Measurements from ENCODE around the gene CAND1.

The CAND1 gene

GRCh38 chr12:67268896-67269632 lies at the start of gene CAND1:
TSS of gene CAND1 (plus strand) at chr12:67269358. CDS start at chr12:67269718, 360 bp downstream.
- Histone ChIP-seq H3K9ac (peak within 1 kb of the TSS; percentile 98), H3K9me3 (0 out of 2 replicates have a peak, but pooled peaks cover 6% of the 10 kb centered on the region), H3K27me3 (no peaks in the 10 kb centered on the region), H3K36me3 (peaks cover 16% of the 10 kb centered on the region; the same call in 1 of the 2 replicates), H3K4me2 (peak within 1 kb of the TSS; percentile 88), H3K27ac (peak within 1 kb of the TSS; percentile 98), H3K4me1 (peaks cover 28% of the 10 kb centered on the region), H4K20me1 (peaks cover 45% of the 10 kb centered on the region), H3K4me3 (peak within 1 kb of the TSS; percentile 94)
- no peak for TF ChIP-seq Cebpa-rat (IDR thresholded peaks at IDR 0.05)

DNA sequence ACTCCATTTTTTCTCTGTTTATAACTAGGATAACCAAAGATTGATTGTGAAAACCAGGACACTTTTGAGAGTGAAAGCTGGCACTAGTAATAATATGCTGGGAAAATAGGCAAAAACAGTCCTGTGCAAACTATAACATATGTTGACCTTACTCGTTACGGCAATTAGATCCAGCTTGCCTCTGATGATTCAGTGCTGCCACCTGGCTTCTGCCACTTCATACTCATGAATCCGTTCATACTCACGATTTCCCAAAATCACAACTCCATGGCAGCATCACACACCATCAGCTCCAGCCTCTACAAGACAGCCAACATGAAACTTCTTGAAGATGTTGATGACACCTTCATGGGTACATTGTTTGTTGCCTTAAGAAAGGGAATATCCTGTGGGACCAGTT lies 49.1 kb upstream of the CAND1 start:
- no peaks in the 10 kb centered on the region for H3K36me3 ChIP-seq
- peaks cover 17% of the 10 kb centered on the region for H3K4me1 ChIP-seq
- H3K27ac ChIP-seq, result no peak overlapping the region
- H4K20me1 ChIP-seq, result no peaks in the 10 kb centered on the region
- H3K4me2 ChIP-seq, result no peak overlapping the region
- H3K9me3 ChIP-seq, result no peaks in the 10 kb centered on the region
- H3K27me3 ChIP-seq, result no peaks in the 10 kb centered on the region
- no peak overlapping the region for H3K9ac ChIP-seq
- no peak for TF ChIP-seq Cebpa-rat (IDR thresholded peaks at IDR 0.05)
- H3K4me3 ChIP-seq, result no peak overlapping the region

DNA sequence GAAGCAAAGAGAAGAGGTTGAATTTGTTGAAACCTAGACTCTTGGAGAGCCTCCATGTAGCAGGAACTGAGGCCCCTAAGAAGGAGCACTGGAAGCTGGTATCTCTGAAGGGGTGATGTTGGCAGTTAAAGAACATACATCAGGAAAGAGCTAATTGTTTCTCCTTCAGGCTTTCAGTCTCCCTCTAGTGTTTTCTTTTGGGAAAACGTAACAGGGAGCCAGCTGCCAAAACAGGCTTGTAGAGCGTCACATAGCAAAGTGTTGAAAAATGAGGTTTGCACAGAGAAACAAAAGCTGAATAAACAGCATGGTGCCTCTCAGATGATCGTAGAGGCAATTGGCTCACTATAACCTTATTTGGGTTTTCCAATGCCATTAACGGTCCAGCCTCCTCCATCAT lies 46.9 kb upstream of the CAND1 start:
- H3K36me3 ChIP-seq, result no peaks in the 10 kb centered on the region
- no peaks in the 10 kb centered on the region for H3K27me3 ChIP-seq
- H3K27ac ChIP-seq, result peak overlapping the region; percentile 58; the same call in 1 of the 2 replicates
- no peaks in the 10 kb centered on the region; the same call in 1 of the 2 replicates for H3K9me3 ChIP-seq
- H3K9ac ChIP-seq, result no peak overlapping the region
- H4K20me1 ChIP-seq, result no peaks in the 10 kb centered on the region
- TF ChIP-seq Cebpa-rat (IDR thresholded peaks at IDR 0.05), result no peak
- H3K4me3 ChIP-seq, result no peak overlapping the region
- H3K4me1 ChIP-seq, result peaks cover 17% of the 10 kb centered on the region
- H3K4me2 ChIP-seq, result peak overlapping the region; percentile 65; the same call in 1 of the 2 replicates

- no peak for TF ChIP-seq Cebpa-rat (IDR thresholded peaks at IDR 0.05)
- Histone ChIP-seq H3K27ac (peak overlapping the region; percentile 58), H3K9me3 (no peaks in the 10 kb centered on the region; the same call in 1 of the 2 replicates), H4K20me1 (no peaks in the 10 kb centered on the region), H3K27me3 (no peaks in the 10 kb centered on the region), H3K4me3 (no peak overlapping the region), H3K4me2 (peak overlapping the region; percentile 65), H3K9ac (no peak overlapping the region), H3K36me3 (no peaks in the 10 kb centered on the region), H3K4me1 (peaks cover 17% of the 10 kb centered on the region)
Observed at GRCh38 chr12:67223225-67223624, 45.9 kb upstream of the CAND1 start.

- Histone ChIP-seq H3K27ac (no peak overlapping the region), H3K9ac (no peak overlapping the region), H3K36me3 (no peaks in the 10 kb centered on the region), H3K9me3 (peaks cover 3% of the 10 kb centered on the region), H3K27me3 (no peaks in the 10 kb centered on the region), H3K4me1 (no peaks in the 10 kb centered on the region), H3K4me3 (no peak overlapping the region), H3K4me2 (no peak overlapping the region), H4K20me1 (no peaks in the 10 kb centered on the region)
- no peak for TF ChIP-seq Cebpa-rat (IDR thresholded peaks at IDR 0.05)
Observed at GRCh38 chr12:67237231-67237630, 31.9 kb upstream of the CAND1 start.

- no peak overlapping the region for H3K4me2 ChIP-seq
- no peaks in the 10 kb centered on the region for H3K4me1 ChIP-seq
- no peaks in the 10 kb centered on the region for H3K36me3 ChIP-seq
- no peak overlapping the region for H3K4me3 ChIP-seq
- H3K27me3 ChIP-seq, result no peaks in the 10 kb centered on the region
- TF ChIP-seq Cebpa-rat (IDR thresholded peaks at IDR 0.05), result no peak
- H3K9ac ChIP-seq, result no peak overlapping the region
- H3K9me3 ChIP-seq, result peaks cover 3% of the 10 kb centered on the region
- H3K27ac ChIP-seq, result no peak overlapping the region
- H4K20me1 ChIP-seq, result no peaks in the 10 kb centered on the region
Observed at GRCh38 chr12:67239061-67239460, 30.1 kb upstream of the CAND1 start.

DNA sequence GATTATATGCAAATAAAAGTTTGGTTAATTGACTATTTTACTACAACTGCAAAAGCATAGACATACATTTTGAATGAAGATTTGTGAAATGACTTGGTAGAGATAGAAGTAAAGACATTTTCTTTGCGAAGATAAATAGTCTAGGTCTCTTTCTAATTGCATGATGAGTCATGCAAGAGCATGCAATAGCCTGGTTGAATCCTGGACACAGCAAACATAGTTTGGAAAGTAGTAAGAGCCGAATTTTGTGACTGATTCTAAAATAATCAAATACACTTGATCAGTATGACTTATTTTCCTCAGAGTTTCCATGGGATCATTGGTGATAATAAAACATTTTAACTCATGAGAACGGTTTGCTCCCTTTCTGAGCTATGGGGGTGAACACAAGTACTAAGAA lies 27.7 kb upstream of the CAND1 start:
- TF ChIP-seq Cebpa-rat (IDR thresholded peaks at IDR 0.05), result no peak

GRCh38 chr12:67243260-67243659 lies 25.9 kb upstream of the CAND1 start:
- Histone ChIP-seq H4K20me1 (no peaks in the 10 kb centered on the region), H3K27ac (no peak overlapping the region)

More for the DNA sequence above, 27.7 kb upstream of the CAND1 start:
- H3K4me1 ChIP-seq, result no peaks in the 10 kb centered on the region
- H3K9me3 ChIP-seq, result no peaks in the 10 kb centered on the region
- H3K27me3 ChIP-seq, result no peaks in the 10 kb centered on the region
- H3K36me3 ChIP-seq, result no peaks in the 10 kb centered on the region
- no peak overlapping the region for H3K9ac ChIP-seq
- H3K4me3 ChIP-seq, result no peak overlapping the region
- H4K20me1 ChIP-seq, result no peaks in the 10 kb centered on the region
- no peak overlapping the region for H3K4me2 ChIP-seq
- no peak overlapping the region for H3K27ac ChIP-seq

DNA sequence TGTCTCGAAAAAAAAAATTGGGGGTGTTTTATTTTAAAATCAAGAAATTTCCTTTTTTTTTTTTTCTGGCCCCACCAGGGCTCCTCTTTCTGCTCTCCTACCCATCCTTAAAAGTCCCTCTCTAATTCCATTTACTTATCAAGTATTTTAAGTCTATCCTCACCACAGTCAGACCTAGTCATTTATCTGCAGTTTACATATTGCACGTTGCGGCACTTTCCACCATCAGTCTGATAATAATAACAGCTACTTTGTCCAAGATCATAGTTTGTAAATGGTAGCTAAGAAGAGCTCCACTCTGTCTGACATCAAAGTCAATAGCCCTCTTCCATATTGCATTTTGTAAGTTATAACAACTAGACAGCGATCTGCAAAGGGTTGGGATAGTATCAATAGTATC lies 23.6 kb upstream of the CAND1 start:
- Histone ChIP-seq H3K36me3 (no peaks in the 10 kb centered on the region), H4K20me1 (no peaks in the 10 kb centered on the region), H3K4me3 (no peak overlapping the region), H3K27me3 (no peaks in the 10 kb centered on the region), H3K9ac (no peak overlapping the region), H3K27ac (no peak overlapping the region), H3K9me3 (no peaks in the 10 kb centered on the region), H3K4me1 (no peaks in the 10 kb centered on the region), H3K4me2 (no peak overlapping the region)
- no peak for TF ChIP-seq Cebpa-rat (IDR thresholded peaks at IDR 0.05)

More at GRCh38 chr12:67243260-67243659, 25.9 kb upstream of the CAND1 start:
- H3K4me3 ChIP-seq, result no peak overlapping the region
- no peaks in the 10 kb centered on the region for H3K9me3 ChIP-seq
- no peaks in the 10 kb centered on the region for H3K36me3 ChIP-seq
- no peak overlapping the region for H3K9ac ChIP-seq
- TF ChIP-seq Cebpa-rat (IDR thresholded peaks at IDR 0.05), result no peak
- no peaks in the 10 kb centered on the region for H3K27me3 ChIP-seq
- no peak overlapping the region for H3K4me2 ChIP-seq
- no peaks in the 10 kb centered on the region for H3K4me1 ChIP-seq

- Histone ChIP-seq H3K27ac (no peak overlapping the region), H4K20me1 (no peaks in the 10 kb centered on the region), H3K36me3 (no peaks in the 10 kb centered on the region), H3K9me3 (no peaks in the 10 kb centered on the region), H3K9ac (no peak overlapping the region), H3K4me3 (no peak overlapping the region), H3K27me3 (no peaks in the 10 kb centered on the region), H3K4me1 (no peaks in the 10 kb centered on the region), H3K4me2 (no peak overlapping the region)
- no peak for TF ChIP-seq Cebpa-rat (IDR thresholded peaks at IDR 0.05)
Observed at GRCh38 chr12:67251012-67251411, 18.1 kb upstream of the CAND1 start.

Data from BLaER1 (cell line).